ENCODE results near the gene RAD50.

- TF ChIP-seq POLR2AphosphoS5 (IDR thresholded peaks at IDR 0.05; ENCODE audit: low read depth, low read length) = no peak
- TF ChIP-seq, protein P1, sequence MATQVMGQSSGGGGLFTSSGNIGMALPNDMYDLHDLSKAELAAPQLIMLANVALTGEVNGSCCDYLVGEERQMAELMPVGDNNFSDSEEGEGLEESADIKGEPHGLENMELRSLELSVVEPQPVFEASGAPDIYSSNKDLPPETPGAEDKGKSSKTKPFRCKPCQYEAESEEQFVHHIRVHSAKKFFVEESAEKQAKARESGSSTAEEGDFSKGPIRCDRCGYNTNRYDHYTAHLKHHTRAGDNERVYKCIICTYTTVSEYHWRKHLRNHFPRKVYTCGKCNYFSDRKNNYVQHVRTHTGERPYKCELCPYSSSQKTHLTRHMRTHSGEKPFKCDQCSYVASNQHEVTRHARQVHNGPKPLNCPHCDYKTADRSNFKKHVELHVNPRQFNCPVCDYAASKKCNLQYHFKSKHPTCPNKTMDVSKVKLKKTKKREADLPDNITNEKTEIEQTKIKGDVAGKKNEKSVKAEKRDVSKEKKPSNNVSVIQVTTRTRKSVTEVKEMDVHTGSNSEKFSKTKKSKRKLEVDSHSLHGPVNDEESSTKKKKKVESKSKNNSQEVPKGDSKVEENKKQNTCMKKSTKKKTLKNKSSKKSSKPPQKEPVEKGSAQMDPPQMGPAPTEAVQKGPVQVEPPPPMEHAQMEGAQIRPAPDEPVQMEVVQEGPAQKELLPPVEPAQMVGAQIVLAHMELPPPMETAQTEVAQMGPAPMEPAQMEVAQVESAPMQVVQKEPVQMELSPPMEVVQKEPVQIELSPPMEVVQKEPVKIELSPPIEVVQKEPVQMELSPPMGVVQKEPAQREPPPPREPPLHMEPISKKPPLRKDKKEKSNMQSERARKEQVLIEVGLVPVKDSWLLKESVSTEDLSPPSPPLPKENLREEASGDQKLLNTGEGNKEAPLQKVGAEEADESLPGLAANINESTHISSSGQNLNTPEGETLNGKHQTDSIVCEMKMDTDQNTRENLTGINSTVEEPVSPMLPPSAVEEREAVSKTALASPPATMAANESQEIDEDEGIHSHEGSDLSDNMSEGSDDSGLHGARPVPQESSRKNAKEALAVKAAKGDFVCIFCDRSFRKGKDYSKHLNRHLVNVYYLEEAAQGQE (IDR thresholded peaks at IDR 0.05; ENCODE audit: insufficient read depth in 1 of 2, low read depth in 2 of 2, low read length in 2 of 2) = no peak
- no peak for TF ChIP-seq FOXP2 (optimal IDR thresholded peaks at IDR 0.05; ENCODE audit: borderline replicate concordance, extremely low read depth, extremely low read length, insufficient read depth)
- no peak for TF ChIP-seq TAF1 (IDR thresholded peaks at IDR 0.05; ENCODE audit: borderline replicate concordance, insufficient read depth, low read length)
- TF ChIP-seq SIN3A (IDR thresholded peaks at IDR 0.05; ENCODE audit: borderline replicate concordance, insufficient read depth, low read length) = no peak
These were observed 34.4 kb downstream of the RAD50 start for GRCh38 chr5:132591145-132591544.

Data from PFSK-1 (cell line).